ENCODE results near the gene FOXO4. TPM values are rescaled to one million over a fixed set of nuclear protein-coding genes. Genes with fewer than 3 reads are reported as not detected.

Gene FOXO4
- total and polyA plus RNA-seq, 2 experiments from 2014 or later, result 8.0 to 31.4 TPM

DNA sequence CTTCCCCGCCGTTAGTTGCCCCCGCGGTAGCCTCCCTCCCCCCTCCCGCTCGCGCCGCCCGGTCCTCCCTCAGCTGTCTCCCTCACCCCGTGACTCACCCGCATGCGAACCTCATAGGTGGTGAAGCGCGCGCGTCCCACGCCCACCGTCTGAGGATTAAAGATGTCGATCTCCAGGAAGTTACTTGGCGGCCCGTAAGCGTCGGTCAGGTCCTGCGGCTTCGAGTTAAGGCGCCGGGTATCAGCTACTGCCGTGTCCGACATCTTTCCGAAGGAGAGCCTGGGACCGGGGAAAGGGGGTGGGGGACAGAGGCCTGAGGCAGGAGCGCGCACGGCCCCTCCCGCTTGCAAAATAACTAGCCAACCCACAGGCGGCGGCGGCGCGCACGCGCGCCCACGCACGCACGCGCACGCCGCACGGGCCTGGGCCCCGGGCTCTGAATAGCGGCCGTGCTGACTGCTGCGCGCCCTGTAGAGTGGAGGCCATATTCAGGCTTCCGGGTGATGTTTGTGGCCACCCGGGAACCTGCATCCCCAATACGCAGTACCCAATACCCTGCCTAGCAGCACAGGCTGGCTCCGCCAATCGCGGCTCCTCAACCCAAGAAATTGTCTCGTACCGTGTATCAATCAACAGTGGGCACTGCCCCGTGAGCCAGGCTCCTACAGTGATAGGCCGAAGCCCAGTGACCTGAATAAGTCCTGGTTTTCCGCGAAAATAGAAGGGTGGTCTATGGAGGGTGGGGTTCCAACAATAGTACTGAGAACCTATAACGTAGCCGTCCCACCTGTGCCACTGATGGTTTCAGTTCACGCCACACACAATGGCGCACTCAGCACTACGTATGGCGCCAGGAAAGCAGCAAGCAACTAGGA lies 27.4 kb upstream of the FOXO4 start, which contains the start of gene SNX12 (continued):
- TF ChIP-seq, protein P1, sequence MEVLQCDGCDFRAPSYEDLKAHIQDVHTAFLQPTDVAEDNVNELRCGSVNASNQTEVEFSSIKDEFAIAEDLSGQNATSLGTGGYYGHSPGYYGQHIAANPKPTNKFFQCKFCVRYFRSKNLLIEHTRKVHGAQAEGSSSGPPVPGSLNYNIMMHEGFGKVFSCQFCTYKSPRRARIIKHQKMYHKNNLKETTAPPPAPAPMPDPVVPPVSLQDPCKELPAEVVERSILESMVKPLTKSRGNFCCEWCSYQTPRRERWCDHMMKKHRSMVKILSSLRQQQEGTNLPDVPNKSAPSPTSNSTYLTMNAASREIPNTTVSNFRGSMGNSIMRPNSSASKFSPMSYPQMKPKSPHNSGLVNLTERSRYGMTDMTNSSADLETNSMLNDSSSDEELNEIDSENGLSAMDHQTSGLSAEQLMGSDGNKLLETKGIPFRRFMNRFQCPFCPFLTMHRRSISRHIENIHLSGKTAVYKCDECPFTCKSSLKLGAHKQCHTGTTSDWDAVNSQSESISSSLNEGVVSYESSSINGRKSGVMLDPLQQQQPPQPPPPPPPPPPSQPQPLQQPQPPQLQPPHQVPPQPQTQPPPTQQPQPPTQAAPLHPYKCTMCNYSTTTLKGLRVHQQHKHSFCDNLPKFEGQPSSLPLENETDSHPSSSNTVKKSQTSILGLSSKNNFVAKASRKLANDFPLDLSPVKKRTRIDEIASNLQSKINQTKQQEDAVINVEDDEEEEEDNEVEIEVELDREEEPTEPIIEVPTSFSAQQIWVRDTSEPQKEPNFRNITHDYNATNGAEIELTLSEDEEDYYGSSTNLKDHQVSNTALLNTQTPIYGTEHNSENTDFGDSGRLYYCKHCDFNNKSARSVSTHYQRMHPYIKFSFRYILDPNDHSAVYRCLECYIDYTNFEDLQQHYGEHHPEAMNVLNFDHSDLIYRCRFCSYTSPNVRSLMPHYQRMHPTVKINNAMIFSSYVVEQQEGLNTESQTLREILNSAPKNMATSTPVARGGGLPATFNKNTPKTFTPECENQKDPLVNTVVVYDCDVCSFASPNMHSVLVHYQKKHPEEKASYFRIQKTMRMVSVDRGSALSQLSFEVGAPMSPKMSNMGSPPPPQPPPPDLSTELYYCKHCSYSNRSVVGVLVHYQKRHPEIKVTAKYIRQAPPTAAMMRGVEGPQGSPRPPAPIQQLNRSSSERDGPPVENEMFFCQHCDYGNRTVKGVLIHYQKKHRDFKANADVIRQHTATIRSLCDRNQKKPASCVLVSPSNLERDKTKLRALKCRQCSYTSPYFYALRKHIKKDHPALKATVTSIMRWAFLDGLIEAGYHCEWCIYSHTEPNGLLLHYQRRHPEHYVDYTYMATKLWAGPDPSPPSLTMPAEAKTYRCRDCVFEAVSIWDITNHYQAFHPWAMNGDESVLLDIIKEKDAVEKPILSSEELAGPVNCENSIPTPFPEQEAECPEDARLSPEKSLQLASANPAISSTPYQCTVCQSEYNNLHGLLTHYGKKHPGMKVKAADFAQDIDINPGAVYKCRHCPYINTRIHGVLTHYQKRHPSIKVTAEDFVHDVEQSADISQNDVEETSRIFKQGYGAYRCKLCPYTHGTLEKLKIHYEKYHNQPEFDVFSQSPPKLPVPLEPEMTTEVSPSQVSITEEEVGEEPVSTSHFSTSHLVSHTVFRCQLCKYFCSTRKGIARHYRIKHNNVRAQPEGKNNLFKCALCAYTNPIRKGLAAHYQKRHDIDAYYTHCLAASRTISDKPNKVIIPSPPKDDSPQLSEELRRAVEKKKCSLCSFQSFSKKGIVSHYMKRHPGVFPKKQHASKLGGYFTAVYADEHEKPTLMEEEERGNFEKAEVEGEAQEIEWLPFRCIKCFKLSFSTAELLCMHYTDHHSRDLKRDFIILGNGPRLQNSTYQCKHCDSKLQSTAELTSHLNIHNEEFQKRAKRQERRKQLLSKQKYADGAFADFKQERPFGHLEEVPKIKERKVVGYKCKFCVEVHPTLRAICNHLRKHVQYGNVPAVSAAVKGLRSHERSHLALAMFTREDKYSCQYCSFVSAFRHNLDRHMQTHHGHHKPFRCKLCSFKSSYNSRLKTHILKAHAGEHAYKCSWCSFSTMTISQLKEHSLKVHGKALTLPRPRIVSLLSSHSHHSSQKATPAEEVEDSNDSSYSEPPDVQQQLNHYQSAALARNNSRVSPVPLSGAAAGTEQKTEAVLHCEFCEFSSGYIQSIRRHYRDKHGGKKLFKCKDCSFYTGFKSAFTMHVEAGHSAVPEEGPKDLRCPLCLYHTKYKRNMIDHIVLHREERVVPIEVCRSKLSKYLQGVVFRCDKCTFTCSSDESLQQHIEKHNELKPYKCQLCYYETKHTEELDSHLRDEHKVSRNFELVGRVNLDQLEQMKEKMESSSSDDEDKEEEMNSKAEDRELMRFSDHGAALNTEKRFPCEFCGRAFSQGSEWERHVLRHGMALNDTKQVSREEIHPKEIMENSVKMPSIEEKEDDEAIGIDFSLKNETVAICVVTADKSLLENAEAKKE (CRISPR knock-in tag; IDR thresholded peaks at IDR 0.05), result no peak

DNA sequence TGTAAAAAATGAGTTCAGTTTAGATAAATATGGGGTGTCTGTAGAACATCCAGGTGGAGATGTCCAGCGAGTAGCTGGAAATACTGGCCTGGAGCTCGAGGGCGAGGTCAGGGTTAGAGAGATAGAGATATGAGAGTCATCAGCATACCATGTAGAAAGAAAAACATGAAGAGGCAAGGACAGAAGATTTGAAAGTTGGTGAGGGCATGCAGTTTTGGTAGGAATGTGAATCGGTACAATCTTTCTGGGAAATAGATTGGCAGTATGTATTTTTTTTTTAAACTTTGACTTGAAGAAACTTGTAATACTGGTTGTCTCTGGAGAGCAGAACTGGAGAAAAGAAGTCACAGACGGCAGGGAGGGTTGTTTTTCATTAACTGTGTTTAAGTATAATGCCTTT lies 25.1 kb upstream of the FOXO4 start:
- Mint-ChIP-seq H3K36me3 (ENCODE audit: low read depth) (peaks cover 2% of the 10 kb centered on the region; the same call in 1 of the 3 replicates), H3K27me3 (ENCODE audit: insufficient read depth, low read depth, poor library complexity) (peaks cover 6% of the 10 kb centered on the region), H3K4me3 (no peak overlapping the region), H3K4me1 (peaks cover 5% of the 10 kb centered on the region; the same call in 2 of the 3 replicates), H3K27ac (no peak overlapping the region), H3K9me3 (no peaks in the 10 kb centered on the region)
- Histone ChIP-seq H4K20me1 (replicated peaks; ENCODE audit: insufficient read depth) (no peaks in the 10 kb centered on the region), H3K27ac (ENCODE audit: low read depth) (no peak overlapping the region), H3K4me2 (no peak overlapping the region), H3K36me3 (ENCODE audit: insufficient read depth) (no peaks in the 10 kb centered on the region), H3K4me1 (ENCODE audit: insufficient read depth) (peaks cover 5% of the 10 kb centered on the region; the same call in 1 of the 2 replicates), H3K79me2 (replicated peaks; ENCODE audit: insufficient read depth) (peaks cover 22% of the 10 kb centered on the region), H3K9me2 (ENCODE audit: insufficient read depth) (no peaks in the 10 kb centered on the region), H2AFZ (no peak overlapping the region), H3K4me3 (no peak overlapping the region), H3F3A (replicated peaks; ENCODE audit: low read depth) (no peaks in the 10 kb centered on the region), H3K27me3 (ENCODE audit: insufficient read depth) (no peaks in the 10 kb centered on the region)
- no peak for ATAC-seq
- DNase-seq (ENCODE audit: low spot score), result no peak
- TF ChIP-seq, protein P1 (CRISPR knock-in tag; IDR thresholded peaks at IDR 0.05), result no peak
- TF ChIP-seq ZNF331 (CRISPR knock-in tag; IDR thresholded peaks at IDR 0.05; ENCODE audit: low read depth), result no peak
- TF ChIP-seq, protein P2, sequence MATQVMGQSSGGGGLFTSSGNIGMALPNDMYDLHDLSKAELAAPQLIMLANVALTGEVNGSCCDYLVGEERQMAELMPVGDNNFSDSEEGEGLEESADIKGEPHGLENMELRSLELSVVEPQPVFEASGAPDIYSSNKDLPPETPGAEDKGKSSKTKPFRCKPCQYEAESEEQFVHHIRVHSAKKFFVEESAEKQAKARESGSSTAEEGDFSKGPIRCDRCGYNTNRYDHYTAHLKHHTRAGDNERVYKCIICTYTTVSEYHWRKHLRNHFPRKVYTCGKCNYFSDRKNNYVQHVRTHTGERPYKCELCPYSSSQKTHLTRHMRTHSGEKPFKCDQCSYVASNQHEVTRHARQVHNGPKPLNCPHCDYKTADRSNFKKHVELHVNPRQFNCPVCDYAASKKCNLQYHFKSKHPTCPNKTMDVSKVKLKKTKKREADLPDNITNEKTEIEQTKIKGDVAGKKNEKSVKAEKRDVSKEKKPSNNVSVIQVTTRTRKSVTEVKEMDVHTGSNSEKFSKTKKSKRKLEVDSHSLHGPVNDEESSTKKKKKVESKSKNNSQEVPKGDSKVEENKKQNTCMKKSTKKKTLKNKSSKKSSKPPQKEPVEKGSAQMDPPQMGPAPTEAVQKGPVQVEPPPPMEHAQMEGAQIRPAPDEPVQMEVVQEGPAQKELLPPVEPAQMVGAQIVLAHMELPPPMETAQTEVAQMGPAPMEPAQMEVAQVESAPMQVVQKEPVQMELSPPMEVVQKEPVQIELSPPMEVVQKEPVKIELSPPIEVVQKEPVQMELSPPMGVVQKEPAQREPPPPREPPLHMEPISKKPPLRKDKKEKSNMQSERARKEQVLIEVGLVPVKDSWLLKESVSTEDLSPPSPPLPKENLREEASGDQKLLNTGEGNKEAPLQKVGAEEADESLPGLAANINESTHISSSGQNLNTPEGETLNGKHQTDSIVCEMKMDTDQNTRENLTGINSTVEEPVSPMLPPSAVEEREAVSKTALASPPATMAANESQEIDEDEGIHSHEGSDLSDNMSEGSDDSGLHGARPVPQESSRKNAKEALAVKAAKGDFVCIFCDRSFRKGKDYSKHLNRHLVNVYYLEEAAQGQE (IDR thresholded peaks at IDR 0.05; ENCODE audit: unreplicated experiment), result no peak

Measured in GM23338 (cell line).